Stimulated activated naive CD8-positive, alpha-beta T cell treated with anti-CD3 and anti-CD28 coated beads, Interleukin-15, amount 100 ng/mL, for 72 hours (primary cell): ENCODE measurements around the gene NT5C.

Experiments
- ATAC-seq: fragments of 150-1000 bp; cut with Tn5 transposase; 2 replicates; pipeline ENCODE4 v1.10.0; 2021; ENCODE audit warnings: mild to moderate bottlenecking, moderate library complexity
- DNase-seq, 2 donors: peaks; one replicate each; pipeline ENCODE4 v3.0.0; 2021 to 2022
- H3K27ac Mint-ChIP-seq, 2 donors: one replicate each; pipeline ENCODE4 v1.8.0; 2022; ENCODE audit warnings: mild to moderate bottlenecking in 2 of 2, mixed read lengths in 2 of 2, moderate library complexity in 2 of 2
- H3K27me3 Mint-ChIP-seq: one replicate; pipeline ENCODE4 v1.8.0; 2022; ENCODE audit warnings: mixed read lengths
- H3K4me1 Mint-ChIP-seq: one replicate; pipeline ENCODE4 v1.8.0; 2022; ENCODE audit warnings: mild to moderate bottlenecking, mixed read lengths
- H3K4me3 Mint-ChIP-seq, 2 donors: one replicate each; pipeline ENCODE4 v1.8.0; 2022; ENCODE audit warnings: mild to moderate bottlenecking in 2 of 2, mixed read lengths in 2 of 2, moderate library complexity in 1 of 2
- H3K9me3 Mint-ChIP-seq, 2 donors: one replicate each; pipeline ENCODE4 v1.8.0; 2022; ENCODE audit warnings: mixed read lengths in 2 of 2

NT5C gene

GRCh38 chr17:75093548-75094158, 37.9 kb downstream of the NT5C start:
- H3K27ac Mint-ChIP-seq = no peak overlapping the region
- H3K4me3 Mint-ChIP-seq = no peak overlapping the region
- H3K27me3 Mint-ChIP-seq = no peaks in the 10 kb centered on the region
- ATAC-seq = no peak
- H3K9me3 Mint-ChIP-seq = no peaks in the 10 kb centered on the region
- DNase-seq = no peak
- H3K4me1 Mint-ChIP-seq = peaks cover 23% of the 10 kb centered on the region

GRCh38 chr17:75091855-75092327, 39.7 kb downstream of the NT5C start:
- no peak overlapping the region for H3K27ac Mint-ChIP-seq
- peaks cover 38% of the 10 kb centered on the region for H3K4me1 Mint-ChIP-seq
- no peak overlapping the region for H3K4me3 Mint-ChIP-seq

GRCh38 chr17:75090871-75091854, 40.4 kb downstream of the NT5C start:
- H3K4me1 Mint-ChIP-seq = peaks cover 45% of the 10 kb centered on the region
- H3K4me3 Mint-ChIP-seq = no peak overlapping the region
- DNase-seq = no peak
- no peak for ATAC-seq
- H3K27ac Mint-ChIP-seq = peak overlapping the region in 1 of 2 donors; percentile 10
- H3K9me3 Mint-ChIP-seq = no peaks in the 10 kb centered on the region
- no peaks in the 10 kb centered on the region for H3K27me3 Mint-ChIP-seq

More at GRCh38 chr17:75091855-75092327, 39.7 kb downstream of the NT5C start:
- Mint-ChIP-seq H3K9me3 (no peaks in the 10 kb centered on the region), H3K27me3 (no peaks in the 10 kb centered on the region)
- ATAC-seq = no peak
- DNase-seq = no peak

GRCh38 chr17:75088465-75089417, 42.8 kb downstream of the NT5C start:
- H3K27me3 Mint-ChIP-seq = no peaks in the 10 kb centered on the region
- H3K4me1 Mint-ChIP-seq = peaks cover 53% of the 10 kb centered on the region
- no peaks in the 10 kb centered on the region for H3K9me3 Mint-ChIP-seq
- ATAC-seq = peak; percentile 30
- no peak for DNase-seq
- H3K27ac Mint-ChIP-seq = peak overlapping the region in 1 of 2 donors; percentile 85
- peak overlapping the region; percentile 85 to 88 for H3K4me3 Mint-ChIP-seq

- H3K4me1 Mint-ChIP-seq = peaks cover 53% of the 10 kb centered on the region
- ATAC-seq = peak; percentile 75
- DNase-seq = peak; percentile 39
- H3K9me3 Mint-ChIP-seq = no peaks in the 10 kb centered on the region
- H3K4me3 Mint-ChIP-seq = peak within 1 kb of the TSS; percentile 85 to 88
- peak within 1 kb of the TSS; percentile 85 to 97 for H3K27ac Mint-ChIP-seq
- H3K27me3 Mint-ChIP-seq = no peaks in the 10 kb centered on the region
These were observed 43.7 kb downstream of the NT5C start, which contains the start of gene SLC16A5 for GRCh38 chr17:75087558-75088453. SLC16A5 (plus strand) TSS chr17:75087954; CDS start chr17:75093637, 5,683 bp downstream.

GRCh38 chr17:75087182-75087557, 44.4 kb downstream of the NT5C start:
- Mint-ChIP-seq H3K27me3 (peaks cover 4% of the 10 kb centered on the region), H3K4me1 (peaks cover 53% of the 10 kb centered on the region), H3K4me3 (peak overlapping the region; percentile 74 to 76), H3K9me3 (no peaks in the 10 kb centered on the region), H3K27ac (peak overlapping the region; percentile 71 to 84)
- DNase-seq (no peak), ATAC-seq (no peak)

GRCh38 chr17:75086496-75087181, 44.9 kb downstream of the NT5C start:
- H3K27me3 Mint-ChIP-seq = peaks cover 9% of the 10 kb centered on the region
- no peak for DNase-seq
- H3K9me3 Mint-ChIP-seq = no peaks in the 10 kb centered on the region
- H3K4me3 Mint-ChIP-seq = peak overlapping the region; percentile 74 to 76
- H3K4me1 Mint-ChIP-seq = peaks cover 53% of the 10 kb centered on the region
- ATAC-seq = no peak
- peak overlapping the region in 1 of 2 donors; percentile 1 for H3K27ac Mint-ChIP-seq

- ATAC-seq (peak; percentile 8), DNase-seq (no peak)
- Mint-ChIP-seq H3K4me3 (peak overlapping the region in 1 of 2 donors; percentile 21), H3K27ac (peak overlapping the region in 1 of 2 donors; percentile 30), H3K27me3 (peaks cover 10% of the 10 kb centered on the region), H3K9me3 (no peaks in the 10 kb centered on the region), H3K4me1 (peaks cover 45% of the 10 kb centered on the region)
These were observed 47.4 kb downstream of the NT5C start for GRCh38 chr17:75084039-75084660.

GRCh38 chr17:75082683-75083082, 48.9 kb downstream of the NT5C start:
- Mint-ChIP-seq H3K4me1 (peaks cover 46% of the 10 kb centered on the region), H3K27ac (no peak overlapping the region), H3K27me3 (peaks cover 10% of the 10 kb centered on the region), H3K4me3 (no peak overlapping the region), H3K9me3 (no peaks in the 10 kb centered on the region)
- DNase-seq (no peak), ATAC-seq (no peak)

GRCh38 chr17:75081611-75082540, 49.7 kb downstream of the NT5C start:
- DNase-seq = no peak
- H3K4me1 Mint-ChIP-seq = peaks cover 48% of the 10 kb centered on the region
- no peaks in the 10 kb centered on the region for H3K9me3 Mint-ChIP-seq

More at GRCh38 chr17:75081611-75082540, 49.7 kb downstream of the NT5C start:
- H3K4me3 Mint-ChIP-seq = no peak overlapping the region
- H3K27me3 Mint-ChIP-seq = peaks cover 10% of the 10 kb centered on the region
- no peak for ATAC-seq
- H3K27ac Mint-ChIP-seq = no peak overlapping the region
